GM19455 (cell line): ENCODE data around the gene CAPN5.
"Not testable (repeated sequence)": the region's sequence is repeated elsewhere in the genome, so short reads cannot be mapped to it uniquely, and the experiment has no call there.

Experiments used
- ATAC-seq: cut with Tn5 transposase; IDR thresholded peaks from one replicate; pipeline ENCODE4 v1.9.1; 2021; ENCODE audit not compliant: unreplicated experiment

The CAPN5 gene

DNA sequence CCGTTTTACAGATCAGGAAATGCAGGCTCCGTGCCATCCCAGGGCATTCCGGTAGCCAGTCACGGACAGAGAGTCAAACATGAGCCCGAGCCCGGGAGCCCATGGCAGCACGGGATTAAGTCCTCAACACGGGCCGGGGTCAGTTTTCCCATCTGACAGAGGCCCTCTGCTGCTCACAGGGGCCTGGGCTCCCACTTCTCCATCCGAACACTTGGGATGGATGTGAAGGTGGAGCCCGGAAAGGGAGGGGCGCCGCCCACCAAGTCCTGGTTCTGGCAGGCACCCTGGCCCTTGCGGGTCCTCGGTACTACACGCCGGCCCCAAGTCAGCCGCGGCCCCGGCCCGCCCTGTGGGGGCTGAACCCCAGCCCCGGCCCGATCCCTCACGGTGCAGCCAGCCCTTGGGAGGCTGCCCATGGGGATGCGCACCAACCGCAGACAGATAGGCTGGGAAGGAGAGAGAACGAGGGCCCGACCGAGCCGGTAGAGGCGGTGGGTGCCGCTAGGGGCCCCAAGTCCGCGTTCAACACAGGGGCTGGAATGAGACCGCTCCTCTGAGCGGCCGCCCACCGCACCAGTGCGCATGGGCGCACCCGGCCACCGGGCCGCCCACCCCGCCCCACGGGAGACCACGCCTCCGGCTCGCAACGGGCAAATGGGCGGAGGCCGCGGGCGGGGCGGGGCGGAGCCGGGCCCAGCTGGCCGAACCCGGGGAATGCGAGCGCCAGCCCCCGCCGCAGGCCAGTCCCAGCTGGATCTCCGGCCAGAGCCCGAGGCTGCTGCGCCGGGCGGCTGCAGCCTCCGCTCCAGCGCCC, at the start of gene CAPN5:
TSS of gene CAPN5 (plus strand) at position 743 of the 814 bp plus-strand sequence. CDS start 17,916 bp downstream, outside the sequence.
- peak; percentile 92 for ATAC-seq

DNA sequence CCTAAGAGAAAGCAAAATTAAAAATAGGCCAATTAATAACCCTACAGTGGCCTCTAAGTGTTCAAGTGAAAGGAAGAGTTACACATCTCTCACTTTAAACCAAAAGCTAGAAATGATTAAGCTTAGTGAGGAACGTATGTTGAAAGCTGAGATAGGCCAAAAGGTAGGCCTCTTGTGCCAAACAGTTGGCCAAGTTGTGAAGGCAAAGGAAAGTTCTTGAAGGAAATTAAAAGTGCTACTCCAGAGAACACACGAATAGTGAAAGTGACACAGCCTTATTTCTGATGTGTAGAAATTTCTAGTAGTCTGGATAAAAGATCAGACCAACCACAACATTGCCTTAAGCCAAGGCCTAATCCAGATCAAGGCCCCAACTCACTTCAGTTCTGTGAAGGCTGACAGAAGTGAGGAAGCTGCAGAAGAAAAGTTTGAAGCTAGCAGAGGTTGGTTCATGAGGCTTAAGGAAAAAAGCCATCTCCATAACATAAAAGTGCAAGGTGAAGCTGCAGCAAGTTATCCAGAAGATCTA, 48.3 kb upstream of the CAPN5 start:
- not testable (repeated sequence) for ATAC-seq

DNA sequence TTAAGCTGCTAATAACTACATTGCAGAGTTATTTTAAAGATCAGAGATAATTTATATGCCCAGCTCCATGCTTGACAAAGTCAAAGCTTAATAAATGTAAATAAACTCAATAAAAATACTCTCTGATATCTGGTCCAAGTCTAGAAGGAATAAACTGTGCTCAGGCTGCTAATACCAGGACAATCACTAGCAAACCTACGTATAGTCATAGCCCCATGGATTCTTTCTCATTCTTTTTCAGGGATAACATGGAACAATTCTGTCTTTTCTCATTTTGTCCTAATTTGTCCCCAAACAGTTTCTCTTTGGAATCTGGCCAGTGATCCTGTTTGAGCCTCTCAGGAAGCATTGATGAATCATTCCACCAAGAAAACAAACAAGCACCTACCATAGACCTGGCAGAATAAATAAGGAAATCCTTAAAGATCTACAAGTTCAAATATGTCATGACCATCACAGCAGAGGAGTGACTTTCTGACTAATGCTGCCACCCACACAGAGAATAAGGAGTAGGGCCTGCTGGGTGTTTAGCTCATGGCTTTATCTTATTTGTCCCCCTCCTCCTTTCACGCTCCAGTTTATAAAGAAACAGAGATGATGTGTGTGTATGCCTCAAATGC, 46.7 kb upstream of the CAPN5 start:
- ATAC-seq = no peak

DNA sequence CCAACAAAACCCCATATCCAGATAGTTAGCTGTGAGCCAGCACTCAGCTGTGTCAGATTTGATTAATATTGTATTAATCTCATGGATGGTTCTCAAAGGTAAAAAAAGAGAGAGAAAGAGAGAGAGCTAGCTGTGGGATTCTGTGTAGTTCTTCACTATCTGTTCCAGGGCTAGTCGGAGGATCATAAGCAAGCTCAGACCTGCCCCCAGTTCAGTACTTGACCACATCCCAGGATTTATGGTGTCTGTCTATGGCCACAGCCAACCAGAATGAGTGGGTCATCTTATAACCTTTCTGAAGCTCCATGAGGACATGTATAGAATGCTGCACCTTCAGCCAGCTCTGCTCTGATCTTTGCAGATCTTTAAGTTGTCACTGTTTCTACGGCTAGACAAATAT, 46.0 kb upstream of the CAPN5 start:
- no peak for ATAC-seq

DNA sequence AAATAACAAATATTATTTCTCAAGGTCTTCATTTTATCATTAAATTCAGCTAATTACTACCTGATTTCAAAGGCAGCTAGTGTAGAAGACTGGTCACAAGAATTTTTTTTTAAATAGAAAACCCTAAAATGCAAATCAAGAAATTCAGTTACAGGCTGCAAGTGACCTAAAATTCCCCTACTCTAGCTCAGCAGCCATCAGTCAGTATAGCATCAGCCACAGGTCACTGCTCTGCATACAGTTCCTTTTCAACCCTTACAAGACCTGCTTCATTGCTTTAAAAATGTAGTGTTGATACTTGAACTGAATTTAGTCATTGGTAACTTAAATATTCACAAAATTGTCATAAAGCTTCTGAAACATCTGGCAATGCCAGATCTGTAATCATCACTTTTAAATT, 42.0 kb upstream of the CAPN5 start:
- no peak for ATAC-seq

DNA sequence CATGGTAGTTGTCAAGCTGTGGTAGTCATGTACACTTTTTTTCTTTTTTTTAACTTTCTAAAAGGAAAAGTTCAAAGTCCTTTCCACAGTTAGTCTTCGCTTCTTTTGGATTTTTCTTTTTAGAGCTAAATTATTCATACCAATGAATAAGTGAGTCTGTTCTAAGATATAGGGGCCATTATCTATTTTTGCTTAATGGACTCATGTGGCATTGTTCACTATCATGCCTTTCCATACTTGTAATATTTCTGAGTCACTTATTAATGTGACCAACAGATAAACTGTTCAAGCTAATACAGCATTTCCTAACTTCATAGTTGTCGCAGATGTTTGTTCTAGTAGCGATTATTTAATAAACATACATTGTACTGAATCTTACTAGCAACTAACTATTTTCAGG, 40.5 kb upstream of the CAPN5 start:
- no peak for ATAC-seq

DNA sequence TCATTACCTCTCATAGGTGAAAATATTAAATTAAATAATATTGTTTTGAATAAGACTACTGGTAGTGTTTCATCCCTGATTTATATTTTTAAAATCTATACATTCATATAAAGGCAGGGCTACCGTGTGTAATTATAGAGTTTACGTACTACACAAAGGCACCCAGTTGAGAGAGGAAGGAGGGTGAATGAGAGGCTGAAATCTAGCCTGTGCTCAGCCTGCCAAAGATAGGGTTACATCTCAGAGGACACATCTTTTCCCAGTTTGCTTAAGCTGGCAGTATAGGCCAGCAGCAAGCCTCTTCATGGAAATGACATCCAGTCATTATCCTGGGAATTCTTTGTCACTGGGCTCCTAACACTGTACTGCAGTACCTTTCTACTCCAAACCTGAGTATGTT, 40.0 kb upstream of the CAPN5 start:
- no peak for ATAC-seq

DNA sequence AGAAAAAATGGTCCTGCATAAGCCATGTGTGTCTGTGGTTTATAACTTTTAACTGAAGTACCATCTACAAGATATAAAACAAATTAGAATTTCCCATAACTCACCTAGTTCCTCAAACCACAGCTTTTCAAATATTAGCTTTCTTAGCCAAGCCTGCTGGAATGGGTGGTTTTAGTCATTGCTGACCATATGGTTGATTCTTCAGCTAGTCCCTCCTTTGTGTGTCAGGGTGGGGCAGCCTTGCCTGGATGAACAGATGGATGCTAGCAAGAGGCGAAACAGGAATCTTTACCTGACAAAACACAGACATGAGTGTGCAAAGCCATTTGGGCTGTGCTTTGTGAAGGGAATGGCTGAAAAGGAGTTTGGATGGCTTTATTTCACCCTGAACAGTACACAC, 39.5 kb upstream of the CAPN5 start:
- ATAC-seq = no peak

DNA sequence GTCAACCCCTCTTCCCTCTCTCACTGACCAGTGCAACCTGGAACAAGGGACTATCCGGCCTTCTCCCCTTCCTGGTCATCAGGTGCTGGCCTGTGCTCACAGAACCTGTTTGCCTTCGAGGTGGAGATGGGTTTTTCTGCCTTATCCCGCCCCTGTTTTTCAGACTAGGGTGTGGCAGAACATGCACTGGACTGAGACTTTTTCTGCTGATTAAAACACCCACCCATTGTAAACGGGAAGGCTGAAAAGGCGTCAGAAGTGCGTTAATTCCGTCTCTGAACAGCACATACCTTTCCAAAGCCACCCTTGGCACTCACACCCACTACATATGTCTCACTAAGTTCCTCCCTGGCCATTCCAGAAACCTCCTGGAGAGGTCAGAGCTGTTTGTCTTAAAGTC, 36.9 kb upstream of the CAPN5 start:
- ATAC-seq = no peak

DNA sequence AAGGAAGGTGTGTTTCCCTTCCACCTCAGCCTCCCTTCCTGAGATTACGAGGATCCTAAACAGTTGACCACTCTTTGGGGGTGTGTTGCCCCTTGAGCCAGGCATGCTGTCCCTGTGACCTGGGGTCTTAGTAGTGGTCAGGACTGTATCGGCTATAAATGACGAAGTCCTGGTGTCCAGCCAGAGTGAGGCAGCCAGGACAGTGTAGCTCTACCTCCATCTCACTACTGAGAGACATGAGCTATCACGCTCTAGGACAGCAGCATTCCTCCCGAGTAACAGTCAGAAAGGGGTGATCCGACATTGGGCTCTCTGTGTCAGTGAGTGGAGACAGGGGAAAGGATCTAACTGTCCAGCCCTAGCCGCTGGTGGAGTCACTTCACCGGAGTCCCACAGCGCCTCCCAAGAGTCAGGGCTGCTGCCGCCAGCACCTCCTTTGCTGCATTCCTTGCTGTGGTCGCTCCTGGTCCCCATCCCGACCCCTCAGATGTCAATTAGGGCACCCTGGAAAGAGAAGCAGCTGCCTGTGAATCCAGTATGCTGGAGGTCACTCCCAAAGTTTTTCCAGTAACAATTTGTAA, 35.8 kb upstream of the CAPN5 start:
- ATAC-seq = no peak

DNA sequence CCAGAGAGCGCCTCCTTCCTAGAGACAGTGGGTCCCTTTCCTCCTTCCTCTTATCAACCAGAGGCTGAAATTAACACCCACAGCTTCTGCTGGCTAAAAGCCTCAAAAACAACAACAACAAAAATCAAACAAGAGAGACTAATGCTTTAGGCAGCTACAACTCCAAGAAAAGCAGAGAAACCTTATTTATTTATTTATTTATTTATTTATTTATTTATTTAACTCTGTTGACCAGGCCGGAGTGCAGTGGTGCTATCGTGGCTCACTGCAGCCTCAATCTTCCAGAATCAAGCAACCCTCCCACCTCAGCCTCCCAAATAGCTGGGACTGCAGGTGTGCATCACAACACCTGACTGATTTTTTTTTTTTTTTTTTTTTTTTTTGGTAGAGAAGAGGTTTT, 35.2 kb upstream of the CAPN5 start:
- no peak for ATAC-seq

DNA sequence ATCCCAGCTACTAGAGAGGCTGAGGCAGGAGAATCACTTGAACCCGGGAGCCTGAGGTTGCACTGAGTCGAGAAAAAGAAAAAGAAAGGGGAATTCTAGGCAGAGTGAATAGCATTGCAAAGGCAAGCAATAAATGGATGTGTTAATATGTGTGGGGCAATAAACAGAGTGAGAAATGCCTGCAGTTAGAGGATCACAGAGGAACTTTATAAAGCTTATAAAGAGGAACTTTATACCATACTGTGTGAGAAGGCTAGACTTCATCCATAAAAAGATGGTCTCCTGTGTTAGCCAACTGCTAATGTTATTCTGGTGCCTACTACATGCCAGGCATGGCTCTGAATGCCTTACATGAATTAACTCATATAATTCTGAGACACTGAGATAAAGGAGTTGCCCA, 31.7 kb upstream of the CAPN5 start:
- no peak for ATAC-seq

DNA sequence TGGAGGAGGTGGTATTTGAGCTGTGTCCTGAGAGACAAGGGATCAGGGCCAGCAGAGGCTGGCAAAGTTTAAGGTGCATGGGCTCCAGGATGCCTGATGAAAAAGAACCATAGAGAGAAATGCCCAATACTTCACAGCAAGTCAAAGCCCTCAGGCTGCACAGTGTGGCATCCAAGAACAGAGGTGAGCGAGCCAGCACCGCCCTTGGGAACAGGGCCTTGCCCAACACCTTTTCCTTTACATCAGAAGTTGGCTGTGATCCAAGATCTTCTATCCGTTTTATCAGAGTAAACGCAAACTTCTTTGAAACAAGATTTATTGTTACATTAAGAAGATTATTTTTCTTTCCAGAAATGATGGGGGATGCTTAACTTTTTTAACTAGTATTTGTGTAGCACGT, 31.2 kb upstream of the CAPN5 start:
- no peak for ATAC-seq

DNA sequence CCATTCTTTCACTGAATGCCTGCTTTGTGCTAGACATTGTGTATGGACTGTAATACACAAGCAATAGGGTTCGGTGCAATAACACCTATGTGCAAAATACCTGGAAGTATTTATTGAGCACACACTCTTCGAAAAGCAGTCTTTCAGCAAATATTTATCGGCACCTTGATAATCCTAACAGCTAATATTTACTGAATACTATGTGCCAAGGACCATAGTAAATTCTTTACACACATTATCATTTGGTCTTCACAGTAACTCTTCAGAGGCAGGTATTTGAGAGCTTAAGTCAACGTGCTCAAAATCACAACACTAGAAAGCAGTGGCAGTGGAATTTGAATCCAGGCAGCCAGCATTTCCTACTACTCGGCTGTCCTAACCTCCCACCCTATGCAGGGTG, 30.4 kb upstream of the CAPN5 start:
- ATAC-seq = no peak

DNA sequence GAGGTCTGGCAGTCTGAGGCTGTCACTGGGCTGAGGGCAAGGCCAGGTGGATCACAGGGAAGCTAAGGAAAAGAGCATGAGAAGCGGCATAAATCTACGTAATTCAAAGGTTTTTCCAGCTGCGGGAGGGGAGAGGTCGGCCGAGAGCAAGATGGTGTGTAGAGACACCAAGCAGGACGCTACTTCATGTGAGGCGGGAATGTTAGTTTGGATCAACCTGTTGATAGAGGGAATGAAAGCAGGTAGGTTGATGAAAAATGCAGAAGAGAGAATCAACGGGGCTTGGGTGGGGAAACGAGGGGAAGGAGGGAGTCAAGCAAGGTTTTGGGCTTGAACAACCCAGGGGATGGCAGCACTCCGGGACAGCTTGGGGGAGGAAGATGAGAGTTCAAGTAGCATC, 29.7 kb upstream of the CAPN5 start:
- ATAC-seq = no peak

DNA sequence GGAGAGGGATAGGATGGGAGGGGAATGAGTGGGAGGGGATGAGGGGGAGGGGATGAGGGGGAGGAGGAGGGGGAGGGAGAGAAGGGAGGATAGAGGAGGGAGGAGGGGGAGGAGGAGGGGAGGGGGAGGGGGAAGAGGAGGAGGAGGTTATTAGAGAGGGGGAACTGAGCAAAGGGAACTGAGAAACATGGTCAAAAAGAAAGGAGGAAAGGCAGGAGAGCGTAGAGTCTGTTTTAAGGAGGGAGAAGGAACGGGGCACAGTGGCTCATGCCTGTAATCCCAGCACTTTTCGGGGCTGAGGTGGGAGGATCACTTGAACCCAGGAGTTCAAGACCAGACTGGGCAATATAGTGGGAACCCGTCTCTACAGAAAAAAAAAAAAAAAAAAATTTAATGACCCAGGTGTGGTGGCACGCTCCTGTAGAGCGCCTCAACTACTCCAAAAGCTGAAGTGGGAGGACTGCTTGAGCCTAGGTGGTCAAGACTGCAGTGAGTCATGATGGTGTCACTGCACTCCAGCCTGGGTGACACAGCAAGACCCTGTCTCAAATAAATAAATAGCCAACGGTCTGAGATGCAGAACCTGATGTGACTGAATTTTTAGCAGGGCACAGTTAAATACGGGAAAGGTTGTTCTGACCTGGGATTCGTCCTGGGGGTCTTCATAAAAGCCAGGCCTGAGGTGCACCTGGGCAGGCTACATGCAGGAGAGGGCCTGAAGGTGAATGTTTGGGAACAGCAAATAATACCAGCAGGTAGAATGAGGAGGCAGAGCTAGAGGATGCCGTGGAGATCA, 28.5 kb upstream of the CAPN5 start:
- ATAC-seq = no peak

DNA sequence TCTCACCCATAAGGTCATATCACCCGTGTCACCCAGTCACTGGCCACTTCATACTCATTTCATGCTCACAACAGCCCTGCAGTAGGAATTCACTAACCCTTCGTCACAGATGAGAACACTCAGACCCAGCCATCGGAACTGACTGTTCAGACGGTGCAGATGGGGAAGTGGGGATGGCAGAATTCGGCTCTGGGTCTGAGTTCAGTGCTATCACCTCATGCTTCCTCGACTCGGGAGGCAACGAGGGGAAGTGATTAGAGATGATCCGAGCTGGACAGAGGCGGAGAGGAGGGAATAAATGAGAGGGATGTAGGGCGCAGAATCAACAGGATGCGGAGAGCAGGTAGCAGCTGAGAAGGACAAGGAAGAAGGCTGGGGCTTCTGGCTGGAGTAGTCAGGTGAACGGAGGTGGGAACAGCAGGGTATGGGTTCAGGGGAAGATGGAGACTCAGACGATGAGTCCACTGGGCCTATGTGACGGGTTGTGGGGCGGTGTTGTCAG, 27.9 kb upstream of the CAPN5 start:
- no peak for ATAC-seq

DNA sequence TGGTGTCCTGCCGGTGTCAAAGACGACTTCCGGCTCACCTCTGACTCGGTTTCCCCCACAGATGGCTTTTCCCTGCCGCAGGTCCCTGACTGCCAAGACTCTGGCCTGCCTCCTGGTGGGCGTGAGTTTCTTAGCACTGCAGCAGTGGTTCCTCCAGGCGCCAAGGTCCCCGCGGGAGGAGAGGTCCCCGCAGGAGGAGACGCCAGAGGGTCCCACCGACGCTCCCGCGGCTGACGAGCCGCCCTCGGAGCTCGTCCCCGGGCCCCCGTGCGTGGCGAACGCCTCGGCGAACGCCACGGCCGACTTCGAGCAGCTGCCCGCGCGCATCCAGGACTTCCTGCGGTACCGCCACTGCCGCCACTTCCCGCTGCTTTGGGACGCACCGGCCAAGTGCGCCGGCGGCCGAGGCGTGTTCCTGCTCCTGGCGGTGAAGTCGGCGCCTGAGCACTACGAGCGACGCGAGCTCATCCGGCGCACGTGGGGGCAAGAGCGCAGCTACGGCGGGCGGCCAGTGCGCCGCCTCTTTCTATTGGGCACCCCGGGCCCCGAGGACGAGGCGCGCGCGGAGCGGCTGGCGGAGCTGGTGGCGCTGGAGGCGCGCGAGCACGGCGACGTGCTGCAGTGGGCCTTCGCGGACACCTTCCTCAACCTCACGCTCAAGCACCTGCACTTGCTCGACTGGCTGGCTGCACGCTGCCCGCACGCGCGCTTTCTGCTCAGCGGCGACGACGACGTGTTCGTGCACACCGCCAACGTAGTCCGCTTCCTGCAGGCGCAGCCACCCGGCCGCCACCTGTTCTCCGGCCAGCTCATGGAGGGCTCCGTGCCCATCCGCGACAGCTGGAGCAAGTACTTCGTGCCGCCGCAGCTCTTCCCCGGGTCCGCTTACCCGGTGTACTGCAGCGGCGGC, 27.0 kb upstream of the CAPN5 start:
- no peak for ATAC-seq

DNA sequence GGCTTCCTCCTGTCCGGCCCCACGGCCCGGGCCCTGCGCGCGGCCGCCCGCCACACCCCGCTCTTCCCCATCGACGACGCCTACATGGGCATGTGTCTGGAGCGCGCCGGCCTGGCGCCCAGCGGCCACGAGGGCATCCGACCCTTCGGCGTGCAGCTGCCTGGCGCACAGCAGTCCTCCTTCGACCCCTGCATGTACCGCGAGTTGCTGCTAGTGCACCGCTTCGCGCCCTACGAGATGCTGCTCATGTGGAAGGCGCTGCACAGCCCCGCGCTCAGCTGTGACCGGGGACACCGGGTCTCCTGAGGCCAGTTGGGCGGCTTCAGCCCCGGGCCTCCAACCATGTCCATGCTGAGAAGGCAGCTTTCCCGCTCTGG, 26.4 kb upstream of the CAPN5 start:
- no peak for ATAC-seq

DNA sequence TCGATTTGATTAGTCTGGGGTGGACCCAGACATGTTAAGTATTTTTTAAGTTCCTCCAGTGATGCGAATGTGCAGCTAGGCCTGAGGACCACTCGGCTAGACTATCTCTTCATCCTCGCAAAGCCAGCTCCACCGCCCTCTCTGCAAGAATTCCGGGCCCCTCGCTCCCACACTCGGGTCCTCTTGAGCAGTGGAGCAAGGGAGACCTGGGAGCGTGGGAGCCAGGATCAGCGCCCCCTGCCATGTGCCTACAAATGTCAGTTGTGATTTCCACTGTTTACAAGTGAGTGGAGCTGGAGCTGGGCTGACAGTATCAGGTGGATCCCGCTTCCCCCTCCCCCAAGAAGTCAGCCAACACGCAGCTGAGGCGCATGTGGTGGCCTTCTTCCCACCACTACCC, 25.9 kb upstream of the CAPN5 start:
- no peak for ATAC-seq
